Body of pancreas (tissue), 4 donors: ENCODE measurements around the gene MYH14. TPM values are rescaled to one million over a fixed set of nuclear protein-coding genes. Genes with fewer than 3 reads are reported as not detected.

ENCODE experiments used
- ATAC-seq: fragments of 150-250 bp; one replicate; pipeline ENCODE4 v1.9.1; 2016
- DNase-seq, 4 donors: peaks; one replicate each; pipeline ENCODE4 v3.0.0-alpha.2; 2019
- H3K27ac ChIP-seq, 4 donors: fragments of 200-600 bp; sonication (generic); 1 replicate in 3 of 4; 2 replicates in 1 of 4; pipeline versions ENCODE4 v1.5.1 to v1.6.1; 2016 to 2019; ENCODE audit warnings: mild to moderate bottlenecking in 1 of 4, mixed read lengths in 1 of 4, moderate library complexity in 1 of 4
- H3K27me3 ChIP-seq, 2 donors: fragments of 200-600 bp; sonication (generic); one replicate each; pipeline ENCODE4 v1.6.0; 2016; ENCODE audit warnings: mild to moderate bottlenecking in 1 of 2
- H3K36me3 ChIP-seq, 2 donors: fragments of 200-600 bp; sonication (generic); replicated peaks in 1 of 2; 2 replicates each; pipeline ENCODE4 v1.5.1; 2016; ENCODE audit warnings: low read depth in 2 of 2; ENCODE audit not compliant: insufficient read depth in 1 of 2
- H3K4me1 ChIP-seq: fragments of 200-600 bp; sonication (generic); one replicate; pipeline ENCODE4 v1.6.0; 2016
- H3K4me3 ChIP-seq, 2 donors: fragments of 200-600 bp; sonication (generic); 1 replicate in 1 of 2; 2 replicates in 1 of 2; pipeline ENCODE4 v1.5.1; 2016 to 2019
- H3K9me3 ChIP-seq, 3 donors: fragments of 200-600 bp; sonication (generic); 1 replicate in 2 of 3; 2 replicates in 1 of 3; pipeline ENCODE4 v1.5.1; 2016
- CTCF ChIP-seq, 7 experiments: fragments of 450-650 bp in 4 of 7; fragments of 200-600 bp in 3 of 7; sonication (generic) in 3 of 7; IDR thresholded peaks; one replicate each; pipeline ENCODE4 v1.5.1; 2016 to 2019; ENCODE audit warnings: antibody characterized with exemption in 7 of 7
- POLR2A ChIP-seq, 3 donors: fragments of 450-650 bp; IDR thresholded peaks; one replicate each; pipeline ENCODE4 v1.6.1; 2016; ENCODE audit warnings: antibody characterized with exemption in 3 of 3, mild to moderate bottlenecking in 2 of 3
- WGBS, 2 donors: methylation state at CpG; one replicate each; pipeline ENCODE4 v1.1.5; 2017; 5-methylcytosine and 5-hydroxymethylcytosine counted together
- intact Hi-C: fragments of 100-400 bp; cut with DNase I; formaldehyde crosslinking; loops from one replicate; pipeline ENCODE4 v1.15.1; 2023
- total RNA-seq, 2 donors: library from RNA; depleted of rRNA; stranded (reverse); fragments of >200 nt; gene quantifications; one replicate each; pipeline ENCODE4 v1.1.0, GENCODE V29; 2016

MYH14 gene
- total RNA-seq, 2 donors from 2014 or later, result 40.9 to 61.2 TPM

- no peak for TF ChIP-seq POLR2A (IDR thresholded peaks at IDR 0.05)
- no peak for TF ChIP-seq CTCF (IDR thresholded peaks at IDR 0.05)
- intact Hi-C loops, result no loop called here
- Histone ChIP-seq H3K9me3 (no peaks in the 10 kb centered on the region), H3K27me3 (no peaks in the 10 kb centered on the region), H3K4me1 (no peaks in the 10 kb centered on the region), H3K27ac (no peak overlapping the region), H3K36me3 (peaks cover 0 to 2% of the 10 kb centered on the region in 2 donors), H3K4me3 (no peak overlapping the region)
- WGBS, 2 donors, result 80 to 100% methylated on average over 1 to 2 of the region's 2 CpGs
- ATAC-seq (no peak), DNase-seq (no peak)
These were observed 66.2 kb downstream of the MYH14 start for GRCh38 chr19:50269653-50270052.

GRCh38 chr19:50272263-50272897 is 69.0 kb downstream of the MYH14 start:
- intact Hi-C loops, result no loop called here
- H3K27me3 ChIP-seq, result no peaks in the 10 kb centered on the region
- H3K4me3 ChIP-seq, result no peak overlapping the region
- ATAC-seq (no peak), DNase-seq (no peak)
- peaks cover 0 to 4% of the 10 kb centered on the region in 2 donors for H3K36me3 ChIP-seq
- H3K27ac ChIP-seq, result no peak overlapping the region
- TF ChIP-seq CTCF (IDR thresholded peaks at IDR 0.05), result no peak
- TF ChIP-seq POLR2A (IDR thresholded peaks at IDR 0.05), result no peak
- H3K4me1 ChIP-seq, result no peaks in the 10 kb centered on the region
- no peaks in the 10 kb centered on the region for H3K9me3 ChIP-seq
- WGBS, 2 donors, result 85 to 89% methylated on average over 13 to 14 of the region's 14 CpGs

- DNase-seq, result no peak
- ATAC-seq, result no peak
- intact Hi-C loops, result no loop called here
- WGBS, 2 donors, result 80 to 95% methylated on average over 7 of the region's 7 CpGs
- no peak overlapping the region for H3K27ac ChIP-seq
- no peak overlapping the region for H3K4me3 ChIP-seq
- H3K36me3 ChIP-seq, result peaks cover 0 to 4% of the 10 kb centered on the region in 2 donors
- TF ChIP-seq CTCF (IDR thresholded peaks at IDR 0.05) (no peak), POLR2A (IDR thresholded peaks at IDR 0.05) (no peak)
- H3K9me3 ChIP-seq, result no peaks in the 10 kb centered on the region
- H3K4me1 ChIP-seq, result no peaks in the 10 kb centered on the region
- H3K27me3 ChIP-seq, result no peaks in the 10 kb centered on the region
These were observed 70.4 kb downstream of the MYH14 start for GRCh38 chr19:50273821-50274220.

- Histone ChIP-seq H3K4me3 (no peak overlapping the region), H3K9me3 (no peaks in the 10 kb centered on the region), H3K27me3 (no peaks in the 10 kb centered on the region), H3K36me3 (peaks cover 0 to 4% of the 10 kb centered on the region in 2 donors), H3K4me1 (no peaks in the 10 kb centered on the region), H3K27ac (no peak overlapping the region)
- intact Hi-C loops, result no loop called here
- TF ChIP-seq POLR2A (IDR thresholded peaks at IDR 0.05) (no peak), CTCF (IDR thresholded peaks at IDR 0.05) (no peak)
- WGBS, 2 donors, result 86 to 89% methylated on average over 19 to 25 of the region's 26 CpGs
- ATAC-seq (no peak), DNase-seq (no peak)
These were observed 72.4 kb downstream of the MYH14 start for GRCh38 chr19:50275577-50276368.
